Caki2 (cell line): ENCODE data around the gene NOX4. TPM values are rescaled to one million over a fixed set of nuclear protein-coding genes. Genes with fewer than 3 reads are reported as not detected.

Experiments
- DNase-seq: peaks from one replicate; pipeline ENCODE4 v3.0.0-alpha.2; 2015; ENCODE audit warnings: low read depth
- in situ Hi-C: cut with HindIII; loops from 2 replicates; pipeline ENCODE4 v1.10.0; 2016; ENCODE audit warnings: low sequenced_read_pairs, low pct_unique_long_range_greater_than_20kb, mixed read lengths
- total RNA-seq: library from RNA; depleted of rRNA; stranded (reverse); fragments of >200 nt; shearing (Covaris generic); gene quantifications from 2 replicates; pipeline ENCODE4 v1.2.3, GENCODE V29; 2014; ENCODE audit warnings: low replicate concordance; rRNA removed

NOX4 gene
- total RNA-seq, 1 experiment from 2014 or later, result not detected

GRCh38 chr11:89275966-89276365 lies 215.2 kb downstream of the NOX4 start:
- DNase-seq, result no peak
- in situ Hi-C loops, result no loop called here

Other genes with a start within 250 kb of the NOX4 start
- not detected in 2 replicates for gene TRIM77, start 218.9 kb upstream of the NOX4 start, total RNA-seq